CD4-positive, alpha-beta T cell treated with Interleukin-15 for 1 hour (primary cell): Measurements from ENCODE around the gene TEX13C.
"Not testable (repeated sequence)": the region's sequence is repeated elsewhere in the genome, so short reads cannot be mapped to it uniquely, and the experiment has no call there.

Source experiments
- DNase-seq: peaks from one replicate; pipeline ENCODE4 v3.0.0-alpha.2; 2020

TEX13C gene

DNA sequence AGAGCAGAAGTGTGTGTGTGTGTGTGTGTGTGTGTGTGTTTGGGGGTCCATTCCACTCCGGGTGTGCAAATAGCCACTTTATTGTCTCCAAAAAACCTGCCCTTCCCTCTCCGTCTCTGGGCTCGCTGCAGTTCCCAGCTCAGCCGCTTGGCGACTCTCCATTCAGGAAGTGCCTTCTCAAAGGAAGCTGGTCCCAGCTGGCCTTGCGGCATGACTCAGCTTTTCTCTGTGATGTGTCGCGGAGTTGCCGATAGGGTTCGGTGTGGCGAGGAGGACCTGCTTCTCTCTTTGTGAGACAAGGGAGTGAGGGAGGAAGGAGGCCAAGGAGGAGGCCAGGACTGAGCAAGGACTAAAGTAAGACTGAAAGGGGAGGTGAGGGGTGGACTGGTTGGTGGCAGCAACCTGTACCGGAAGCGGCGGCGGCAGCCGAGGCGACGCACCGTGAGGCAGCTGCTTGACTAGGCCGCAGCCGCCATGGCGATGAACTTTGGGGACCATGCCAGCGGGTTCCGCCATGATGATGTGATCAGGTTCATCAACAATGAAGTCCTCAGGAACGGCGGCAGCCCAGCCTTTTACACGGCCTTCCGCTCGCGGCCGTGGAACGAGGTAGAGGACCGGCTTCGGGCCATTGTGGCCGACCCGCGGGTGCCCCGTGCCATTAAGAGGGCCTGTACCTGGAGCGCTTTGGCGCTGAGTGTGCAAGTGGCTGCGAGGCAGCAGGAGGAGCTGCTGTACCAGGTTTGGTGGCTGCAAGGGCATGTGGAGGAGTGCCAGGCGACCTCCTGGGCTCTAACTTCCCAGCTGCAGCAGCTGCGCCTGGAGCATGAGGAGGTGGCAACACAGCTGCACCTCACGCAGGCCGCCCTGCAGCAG lies at the start of gene TEX13C:
TSS of gene TEX13C (plus strand) at position 226 of the 876 bp plus-strand sequence. CDS start at position 475, 249 bp downstream.
- no peak for DNase-seq

GRCh38 chrX:125287282-125287681 lies 32.4 kb upstream of the TEX13C start:
- DNase-seq, result no peak

- DNase-seq, result no peak
Observed at GRCh38 chrX:125288343-125288742, 31.3 kb upstream of the TEX13C start.

DNA sequence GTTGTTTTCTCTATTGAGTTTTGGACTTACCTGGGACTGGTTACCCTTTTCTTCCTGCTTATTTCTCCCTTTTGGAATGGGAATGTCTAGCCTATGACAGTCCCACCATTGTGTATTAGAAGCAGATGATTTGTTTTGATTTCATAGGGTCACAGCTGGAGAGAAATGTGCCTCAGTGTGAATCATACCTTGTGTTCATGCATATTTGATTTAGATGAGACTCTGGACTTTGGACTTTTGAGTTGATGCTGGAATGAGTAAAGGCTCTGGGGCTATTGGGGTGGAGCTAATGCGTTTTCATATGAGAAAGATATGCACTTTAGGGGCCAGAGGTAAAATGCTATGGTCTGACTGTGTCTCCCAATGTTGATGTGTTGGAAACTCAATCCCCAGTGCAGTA lies 30.5 kb upstream of the TEX13C start:
- no peak for DNase-seq

- no peak for DNase-seq
Observed at GRCh38 chrX:125289920-125290319, 29.8 kb upstream of the TEX13C start.

DNA sequence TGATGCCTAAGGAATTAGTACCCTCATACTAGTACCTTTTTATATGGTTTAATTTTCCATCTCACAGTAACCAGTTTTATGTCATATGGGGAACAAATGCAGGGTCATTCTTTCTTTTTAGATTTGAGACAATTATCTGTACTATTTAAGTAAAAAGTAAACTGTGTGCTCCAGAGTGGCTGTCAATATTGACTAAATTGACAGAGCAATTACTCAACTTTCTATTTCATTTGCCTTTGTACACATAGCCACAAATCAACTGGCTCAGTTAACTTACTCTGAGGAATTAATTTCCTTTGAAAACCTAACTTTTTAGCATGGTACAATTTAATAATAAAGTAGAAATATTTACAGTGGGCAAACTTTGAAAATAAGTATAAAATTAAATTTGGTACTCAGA lies 28.5 kb upstream of the TEX13C start:
- no peak for DNase-seq

- DNase-seq, result no peak
Observed at GRCh38 chrX:125293850-125294780, 25.6 kb upstream of the TEX13C start.

DNA sequence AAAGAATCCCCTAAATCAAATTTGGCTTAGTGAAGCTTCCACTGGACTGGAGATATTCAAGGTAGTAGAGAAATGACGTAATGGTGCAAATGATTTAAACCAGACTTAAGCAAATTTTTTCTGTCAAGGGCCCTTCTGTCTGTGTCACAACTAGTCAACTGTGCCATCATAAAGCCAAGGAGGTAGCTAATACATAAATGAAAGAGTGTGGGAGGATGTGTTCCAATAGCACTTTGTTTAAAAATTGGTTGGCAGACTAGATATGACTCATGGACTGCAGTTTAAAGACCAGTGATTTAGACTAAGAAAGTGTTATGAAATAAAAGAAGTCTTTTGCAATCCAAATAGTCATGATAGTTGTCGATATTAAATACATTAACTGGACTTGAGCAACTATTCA lies 24.3 kb upstream of the TEX13C start:
- no peak for DNase-seq

DNA sequence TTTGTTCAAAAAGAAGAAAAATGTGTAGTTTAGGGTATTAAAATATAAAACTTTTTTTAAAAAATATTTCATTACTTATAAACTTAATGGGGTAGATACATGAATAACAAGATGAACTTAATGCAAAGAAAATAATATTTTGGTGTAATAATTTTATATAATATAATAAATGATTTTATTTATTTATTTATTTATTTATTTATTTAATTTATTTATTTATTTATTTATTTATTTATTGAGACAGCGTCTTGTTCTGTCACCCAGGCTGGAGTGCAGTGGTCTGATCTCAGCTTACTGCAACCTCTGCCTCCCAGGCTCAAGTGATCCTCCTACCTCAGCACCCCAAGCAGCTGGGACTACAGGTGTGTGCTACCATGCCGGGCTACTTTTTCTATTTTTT lies 20.8 kb upstream of the TEX13C start:
- no peak for DNase-seq

- DNase-seq, result no peak
Observed at GRCh38 chrX:125306335-125306866, 13.3 kb upstream of the TEX13C start.

DNA sequence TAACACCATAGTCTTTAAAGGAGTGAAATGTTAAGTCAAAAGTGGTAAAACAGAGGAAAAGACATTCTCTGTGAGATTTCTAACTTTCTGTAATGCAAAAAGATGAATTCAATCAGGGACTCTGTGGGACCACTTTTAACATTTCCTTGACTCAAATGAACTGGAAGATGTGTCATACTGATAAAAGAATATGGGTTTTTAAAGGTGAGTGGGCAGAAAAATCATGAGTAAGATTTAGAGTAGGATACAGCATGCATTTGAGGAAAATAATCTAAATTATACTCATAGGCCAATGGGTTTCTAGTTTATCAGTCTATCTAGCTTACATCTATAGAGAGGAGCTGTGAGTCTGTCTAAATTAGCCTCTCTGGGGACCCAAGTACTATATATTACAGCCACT lies 11.0 kb upstream of the TEX13C start:
- DNase-seq, result no peak

- not testable (repeated sequence) for DNase-seq
Observed at GRCh38 chrX:125319166-125319565, 505 bp upstream of the TEX13C start.

- no peak for DNase-seq
Observed at GRCh38 chrX:125322431-125322830, 2.8 kb downstream of the TEX13C start.

DNA sequence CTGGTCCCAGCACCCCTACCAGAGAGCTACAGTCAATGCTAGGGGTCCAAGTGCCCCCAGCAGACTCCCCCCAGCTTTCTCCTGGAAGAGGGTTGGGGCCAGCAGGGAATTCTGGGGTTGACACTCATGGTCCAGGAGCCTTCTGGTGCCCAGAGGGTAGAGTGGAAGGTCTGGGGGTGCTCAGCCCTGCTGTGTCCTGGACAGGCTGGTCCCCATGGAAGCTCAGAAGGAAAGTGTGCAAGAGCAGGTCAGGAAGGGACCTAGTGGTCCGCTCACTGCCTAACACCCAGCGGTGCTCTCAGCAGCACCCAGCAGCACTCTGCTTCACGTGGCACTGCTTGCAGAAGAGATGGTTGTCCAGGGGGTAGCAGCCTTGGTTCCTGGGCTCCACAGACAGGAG lies 6.9 kb downstream of the TEX13C start:
- DNase-seq, result no peak

DNA sequence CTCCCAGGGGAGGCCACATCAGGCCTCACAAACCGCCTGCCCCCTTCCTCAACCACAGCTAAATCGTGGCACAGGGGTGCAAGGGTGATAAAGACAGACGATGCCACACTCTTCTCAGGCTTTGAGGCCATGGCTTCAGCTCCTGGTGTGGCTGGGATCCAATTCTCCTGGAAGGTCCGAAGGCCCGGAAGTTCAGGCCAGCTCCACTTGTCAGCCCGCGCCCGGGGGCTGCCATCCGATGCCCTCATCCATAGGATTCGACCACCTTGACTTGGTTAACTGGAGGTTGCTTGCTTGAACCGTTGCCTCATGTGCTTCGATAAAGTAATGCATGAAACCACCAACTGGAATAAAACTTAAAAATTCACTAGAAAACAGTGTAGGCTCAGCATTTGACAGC lies 8.2 kb downstream of the TEX13C start:
- DNase-seq, result no peak

DNA sequence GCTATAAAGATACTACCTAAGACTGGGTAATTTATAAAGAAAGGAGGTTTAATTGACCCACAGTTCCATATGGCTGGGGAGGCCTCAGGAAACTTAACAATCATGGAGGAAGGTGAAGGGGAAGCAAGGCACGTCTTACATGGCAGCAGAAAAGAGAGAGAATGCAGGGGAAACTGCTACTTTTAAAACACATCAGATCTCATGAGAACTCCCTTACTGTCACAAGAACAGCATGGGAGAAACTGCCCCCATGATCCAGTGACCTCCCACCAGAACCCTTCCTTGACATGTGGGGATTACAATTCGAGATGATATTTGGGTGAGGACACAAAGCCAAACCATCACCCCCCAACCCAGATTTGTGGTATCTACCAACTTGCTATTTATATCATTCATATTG lies 13.9 kb downstream of the TEX13C start:
- DNase-seq, result no peak

DNA sequence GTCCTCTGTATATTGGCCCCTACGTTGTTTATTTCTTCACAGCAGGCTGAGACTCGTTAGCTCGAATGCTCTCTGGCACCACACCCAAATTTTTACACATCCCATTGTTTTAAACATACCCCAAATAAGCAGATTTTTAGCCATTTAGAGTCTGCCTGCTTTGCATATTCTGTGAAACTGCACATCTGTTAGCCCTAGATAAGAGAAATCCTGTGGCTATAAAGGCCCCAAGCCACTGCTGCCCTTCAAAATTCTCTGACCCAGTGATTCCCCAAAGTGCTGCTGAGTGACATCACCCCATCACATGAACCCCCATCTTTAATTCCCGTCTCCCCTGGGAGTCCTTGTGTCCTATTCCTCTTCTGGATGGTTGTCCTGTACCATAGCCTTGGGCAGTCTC lies 20.8 kb downstream of the TEX13C start:
- no peak for DNase-seq

DNA sequence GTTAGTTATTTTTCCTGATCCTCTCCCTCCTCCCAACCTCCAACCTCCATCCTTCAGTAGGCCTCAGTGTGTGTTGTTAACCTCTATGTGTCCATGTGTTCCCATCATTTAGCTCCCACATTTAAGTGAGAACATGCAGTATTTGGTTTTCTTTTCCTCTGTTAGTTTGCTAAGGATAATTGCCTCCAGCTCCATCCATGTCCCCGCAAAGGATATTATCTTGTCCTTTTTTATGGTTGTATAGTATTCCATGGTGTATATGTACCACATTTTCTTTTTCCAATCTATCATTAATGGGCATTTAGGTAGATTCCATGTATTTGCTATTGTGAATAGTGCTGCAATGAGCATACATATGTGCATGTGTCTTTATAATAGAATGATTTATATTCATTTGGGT lies 54.5 kb downstream of the TEX13C start:
- DNase-seq, result no peak
